Activated CD8-positive, alpha-beta memory T cell treated with anti-CD3 and anti-CD28 coated beads for 1 hour (primary cell): Measurements from ENCODE around the gene BAX.

Experiments
- DNase-seq, 2 donors: peaks; one replicate each; pipeline ENCODE4 v3.0.0-alpha.2; 2020; ENCODE audit warnings: low read depth in 1 of 2; ENCODE audit errors: extremely low read depth in 1 of 2

BAX gene

DNA sequence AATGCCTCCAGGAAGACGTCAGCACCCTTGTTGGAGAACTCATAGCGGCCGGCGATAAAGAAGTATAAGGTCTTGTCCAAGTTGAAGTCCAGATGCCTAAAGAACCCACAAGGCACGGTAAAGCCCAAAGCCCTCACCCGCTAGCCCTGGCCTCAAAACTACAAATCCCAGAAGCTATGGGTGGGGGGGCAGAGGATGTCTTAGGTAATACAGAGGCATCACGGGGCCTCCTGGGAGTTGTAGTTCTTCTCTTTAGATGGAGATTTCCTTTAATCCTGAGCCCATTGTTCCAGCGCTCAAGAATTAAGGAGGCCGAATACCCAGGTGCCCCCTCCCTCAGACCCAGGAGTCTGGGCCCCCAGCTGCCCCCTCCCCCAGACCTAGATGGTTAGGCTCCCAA is 27.6 kb downstream of the BAX start:
- DNase-seq = no peak

DNA sequence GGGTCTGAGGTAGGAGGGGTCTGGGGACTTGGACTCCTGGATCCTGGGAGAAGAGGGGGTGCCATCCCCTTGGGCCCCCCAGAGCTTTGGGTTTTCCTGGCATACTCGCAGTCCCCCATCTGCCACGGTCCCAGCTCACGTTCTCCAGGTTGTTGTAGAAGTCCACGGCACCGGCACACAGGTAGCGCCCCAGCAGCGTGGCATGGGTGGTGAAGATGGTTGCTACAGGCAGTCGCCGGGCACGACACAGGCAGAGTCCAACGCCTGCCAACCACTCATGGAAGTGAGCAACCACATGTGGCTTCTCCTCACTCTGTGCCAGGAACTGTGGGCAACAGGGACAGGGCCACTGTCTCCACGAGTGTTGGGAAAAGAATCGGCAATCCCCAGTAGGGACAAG is 31.0 kb downstream of the BAX start:
- DNase-seq = no peak

GRCh38 chr19:48986211-48986610 is 31.5 kb downstream of the BAX start:
- no peak for DNase-seq

- no peak for DNase-seq
Measured at GRCh38 chr19:48987323-48987722, 32.6 kb downstream of the BAX start.

DNA sequence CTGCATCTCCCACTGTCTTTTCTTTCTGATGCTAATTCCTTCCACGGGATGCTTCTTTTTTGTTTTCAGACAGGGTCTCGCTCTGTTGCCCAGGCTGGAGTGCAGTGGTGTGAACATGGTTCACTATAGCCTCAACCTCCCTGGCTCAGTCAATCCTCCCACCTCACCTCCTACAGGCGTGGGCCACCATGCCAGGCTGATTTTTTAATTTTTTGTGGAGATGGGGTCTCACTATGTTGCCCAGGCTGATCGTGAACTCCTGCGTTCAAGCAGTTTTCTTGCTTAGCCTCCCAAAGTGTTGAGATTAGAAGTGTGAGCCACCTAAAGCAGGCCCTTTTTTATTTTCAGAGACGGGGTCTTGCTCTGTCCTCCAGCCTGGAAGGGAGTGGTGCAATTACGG is 33.6 kb downstream of the BAX start:
- DNase-seq = no peak

DNA sequence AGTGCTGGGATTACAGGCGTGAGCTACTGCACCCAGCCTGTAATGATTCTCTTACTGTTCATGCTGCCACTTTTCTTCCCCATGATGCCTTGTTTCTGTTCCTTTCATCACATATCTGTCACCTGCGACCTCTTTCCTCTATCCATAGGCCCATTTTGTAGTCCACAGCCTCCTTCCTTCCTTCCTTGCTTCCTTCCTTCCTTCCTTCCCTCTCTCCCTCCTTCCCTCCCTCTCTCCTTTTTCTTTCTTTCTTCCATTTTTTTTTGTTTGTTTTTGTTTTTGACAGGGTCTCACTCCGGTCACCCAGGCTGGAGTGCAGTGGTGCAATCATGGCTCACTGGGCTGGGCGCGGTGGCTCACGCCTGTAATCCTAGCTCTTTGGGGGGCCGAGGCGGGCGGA is 34.2 kb downstream of the BAX start:
- DNase-seq = no peak

GRCh38 chr19:48989701-48990291 is 35.1 kb downstream of the BAX start:
- no peak for DNase-seq

DNA sequence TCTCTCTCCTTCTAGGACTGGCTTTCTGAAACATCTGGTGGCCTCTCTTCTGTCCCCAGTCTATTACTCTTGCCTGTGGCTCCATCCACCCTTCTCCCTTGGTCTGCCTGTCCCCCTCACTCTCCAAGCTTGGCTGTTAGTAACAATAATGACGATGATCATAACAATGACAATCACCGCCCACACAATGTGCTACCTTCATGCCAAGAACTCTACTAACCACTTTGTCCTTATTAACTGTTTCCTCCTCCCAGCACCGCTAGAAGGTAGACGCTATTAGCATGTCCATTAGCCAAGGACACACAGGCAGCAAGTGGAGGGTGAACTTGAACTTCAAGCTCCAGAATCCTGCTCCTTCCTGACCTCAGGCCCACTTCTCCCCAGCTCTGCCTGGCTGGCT is 35.7 kb downstream of the BAX start:
- no peak for DNase-seq

GRCh38 chr19:48991011-48991609 is 36.4 kb downstream of the BAX start:
- no peak for DNase-seq

DNA sequence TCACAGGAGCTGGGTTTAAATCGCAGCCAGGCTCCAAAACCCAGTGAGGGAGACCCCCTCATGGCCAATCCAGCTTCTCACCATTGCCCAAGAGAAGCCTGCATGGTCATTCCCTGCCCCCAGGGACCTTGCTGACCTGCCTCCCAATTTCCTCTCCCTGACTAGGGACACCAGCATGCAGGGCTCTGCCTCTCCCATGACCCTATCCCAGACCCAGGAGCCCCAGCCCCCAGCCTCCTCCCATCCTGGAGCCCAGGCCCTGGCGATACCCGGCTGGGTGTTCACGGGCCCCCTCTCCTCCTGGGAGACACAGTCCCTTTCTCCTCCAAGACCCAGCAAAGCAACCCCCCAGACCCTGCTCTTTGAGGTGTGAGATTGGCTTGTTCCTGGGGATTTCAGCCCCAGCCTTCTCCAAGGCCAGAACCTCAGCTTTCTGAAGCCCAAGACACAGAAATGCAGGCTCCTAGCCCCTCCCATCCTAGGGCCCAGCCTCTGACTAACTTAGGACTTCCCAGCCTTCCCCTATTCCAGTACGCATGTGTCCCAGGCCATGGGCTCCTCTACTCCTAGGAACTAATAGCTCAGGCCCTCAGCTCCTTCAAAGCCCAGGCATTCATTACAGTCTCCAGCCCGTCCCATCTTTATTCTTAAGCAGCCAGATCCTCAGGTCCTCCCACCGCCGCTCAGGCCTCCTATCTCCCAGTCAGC is 37.4 kb downstream of the BAX start:
- DNase-seq = no peak

GRCh38 chr19:48992581-48993174 is 38.0 kb downstream of the BAX start:
- DNase-seq = no peak

DNA sequence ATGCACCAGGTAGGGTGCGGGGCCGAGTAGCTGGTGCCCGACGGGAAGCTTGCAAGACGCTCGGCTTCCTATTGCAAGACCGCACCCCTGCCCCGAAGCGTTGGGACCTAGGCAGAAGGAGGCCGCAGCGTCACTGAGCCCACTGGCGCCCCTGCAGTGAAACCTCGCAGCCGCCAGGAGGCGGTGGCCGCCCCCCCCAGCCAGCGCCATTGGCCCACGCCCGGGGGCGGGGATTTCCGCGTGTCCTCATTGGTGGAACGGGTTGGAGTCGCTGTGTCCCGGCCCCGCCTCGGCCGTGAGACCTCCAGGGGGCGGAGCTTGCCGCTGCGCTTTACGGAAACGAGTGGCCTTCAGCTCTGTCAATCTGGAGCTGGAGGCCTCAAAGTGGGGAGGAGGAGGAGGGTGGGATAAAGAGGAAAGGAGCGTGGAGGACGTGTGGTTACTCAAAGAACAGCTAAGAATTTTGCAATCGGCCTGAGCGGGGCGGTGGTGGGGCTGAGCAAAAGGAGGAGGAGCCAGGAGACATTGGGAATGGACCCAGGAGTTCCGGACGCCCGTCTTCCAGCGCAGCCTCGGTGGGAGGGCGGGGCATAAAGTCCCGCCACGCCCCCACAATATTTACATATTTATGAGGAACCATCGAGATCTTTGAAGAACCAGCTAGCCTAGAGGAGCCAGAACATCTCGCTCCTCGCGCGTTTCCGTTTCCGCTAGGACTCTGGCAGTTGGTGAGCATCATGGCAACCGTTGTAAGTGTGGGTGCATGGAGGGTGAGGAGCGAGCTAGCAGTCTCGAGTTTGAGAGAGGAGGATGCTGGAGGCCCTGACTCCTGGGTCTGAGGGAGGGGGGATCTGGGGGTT is 38.7 kb downstream of the BAX start, which contains the start of the genes GYS1 and RUVBL2:
TSS of gene GYS1 (minus strand) at position 135 of the 860 bp plus-strand sequence. CDS start 197 bp downstream, outside the sequence.
TSS of gene RUVBL2 (plus strand) at position 713 of the 860 bp plus-strand sequence. CDS start at position 738, 25 bp downstream.
- DNase-seq = peak; percentile 98

GRCh38 chr19:48994035-48994386 is 39.3 kb downstream of the BAX start:
- no peak for DNase-seq

DNA sequence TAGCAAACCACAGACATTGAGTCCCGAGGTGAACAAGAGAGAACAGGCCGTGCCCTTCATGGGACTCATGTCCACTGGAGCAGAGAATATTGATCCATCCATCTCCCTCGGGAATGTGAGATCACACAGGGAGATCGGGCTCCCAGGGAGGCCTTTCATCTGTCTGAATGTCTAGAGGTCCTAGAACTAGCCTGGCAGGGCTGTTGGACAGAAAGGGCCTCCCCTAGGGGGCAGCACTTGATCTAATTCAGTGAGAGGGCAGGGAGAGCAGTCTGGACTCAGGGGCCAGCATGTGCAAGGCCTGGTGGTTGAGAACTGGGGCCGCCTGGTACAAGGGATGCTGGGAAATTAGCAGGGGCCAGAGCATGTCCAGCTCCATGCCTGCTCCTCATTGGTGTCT is 43.3 kb downstream of the BAX start:
- DNase-seq = no peak

DNA sequence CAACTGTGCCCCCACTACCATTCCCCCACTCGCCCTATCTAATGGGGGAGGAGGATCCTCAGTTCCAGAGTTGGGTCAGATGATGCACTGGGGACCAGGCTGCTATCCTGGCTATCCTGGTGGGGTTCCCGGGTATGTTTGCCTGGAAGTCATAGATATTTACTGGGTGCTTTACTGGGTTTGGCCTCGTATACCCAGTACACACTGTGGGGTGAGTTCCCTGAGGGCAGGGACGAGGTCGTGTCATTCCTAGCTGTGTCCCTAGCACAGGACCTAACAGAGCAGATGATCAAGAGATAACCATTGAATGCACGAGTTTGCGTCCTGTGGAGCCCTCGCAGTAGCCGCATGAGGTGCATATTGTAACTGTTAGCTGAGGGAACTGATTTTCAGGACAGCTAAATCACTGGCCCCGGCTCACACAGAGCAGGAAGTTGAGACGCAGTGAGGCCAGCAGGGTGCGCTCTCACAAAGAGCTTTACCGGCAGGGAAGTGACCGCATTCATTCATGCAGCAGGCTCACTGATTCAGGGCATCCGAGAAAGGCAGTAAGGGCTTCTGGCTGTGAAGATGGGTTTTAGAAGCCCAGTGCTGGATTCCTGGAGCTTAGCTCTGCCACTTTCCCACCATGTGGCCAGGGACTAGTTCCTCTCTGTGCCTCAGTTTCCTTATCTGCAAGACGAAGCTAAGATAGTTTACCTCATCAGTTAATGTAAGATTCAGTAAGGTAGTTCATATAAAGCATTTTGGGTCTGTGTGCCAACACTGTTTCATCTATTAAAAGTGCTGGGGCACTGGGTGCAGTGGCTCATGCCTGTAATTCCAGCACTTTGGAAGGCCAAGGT is 45.0 kb downstream of the BAX start:
- peak; percentile 39 to 51 for DNase-seq

DNA sequence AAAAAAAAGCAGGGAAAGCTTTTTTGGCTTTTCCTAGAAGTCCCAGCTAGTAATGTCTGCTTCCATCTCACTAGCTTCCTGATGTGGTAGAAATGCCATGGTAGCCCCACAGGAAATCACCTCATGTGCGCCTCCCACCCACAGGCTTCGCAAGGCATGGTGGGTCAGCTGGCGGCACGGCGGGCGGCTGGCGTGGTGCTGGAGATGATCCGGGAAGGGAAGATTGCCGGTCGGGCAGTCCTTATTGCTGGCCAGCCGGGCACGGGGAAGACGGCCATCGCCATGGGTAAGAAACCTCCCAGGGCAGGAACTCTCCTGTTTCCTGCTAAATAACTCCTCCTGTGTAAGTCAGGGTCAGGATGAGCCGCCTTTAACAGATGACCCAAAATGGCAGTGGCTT is 49.5 kb downstream of the BAX start:
- no peak for DNase-seq

- DNase-seq = no peak
Measured at GRCh38 chr19:49004964-49005614, 50.4 kb downstream of the BAX start.

- DNase-seq = no peak
Measured at GRCh38 chr19:49006905-49007304, 52.2 kb downstream of the BAX start.

- DNase-seq = no peak
Measured at GRCh38 chr19:49009828-49010227, 55.2 kb downstream of the BAX start.

DNA sequence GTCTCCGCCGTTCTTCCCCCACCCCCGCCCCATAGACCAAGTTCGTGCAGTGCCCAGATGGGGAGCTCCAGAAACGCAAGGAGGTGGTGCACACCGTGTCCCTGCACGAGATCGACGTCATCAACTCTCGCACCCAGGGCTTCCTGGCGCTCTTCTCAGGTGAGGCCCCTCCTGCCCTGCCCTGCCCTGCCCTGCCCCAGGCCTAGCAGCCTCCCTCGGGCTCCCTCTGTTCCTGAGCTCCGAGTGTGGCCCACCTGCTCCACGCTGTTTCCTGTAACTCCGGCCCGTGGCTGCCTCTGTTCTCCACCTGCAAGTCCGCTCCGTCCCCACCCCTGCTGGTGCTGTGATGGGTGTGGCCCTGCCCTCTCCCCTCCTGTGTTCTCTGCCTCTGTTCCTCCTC is 55.8 kb downstream of the BAX start:
- DNase-seq = no peak
